ENCODE measurements around the gene CREB5.

DNA sequence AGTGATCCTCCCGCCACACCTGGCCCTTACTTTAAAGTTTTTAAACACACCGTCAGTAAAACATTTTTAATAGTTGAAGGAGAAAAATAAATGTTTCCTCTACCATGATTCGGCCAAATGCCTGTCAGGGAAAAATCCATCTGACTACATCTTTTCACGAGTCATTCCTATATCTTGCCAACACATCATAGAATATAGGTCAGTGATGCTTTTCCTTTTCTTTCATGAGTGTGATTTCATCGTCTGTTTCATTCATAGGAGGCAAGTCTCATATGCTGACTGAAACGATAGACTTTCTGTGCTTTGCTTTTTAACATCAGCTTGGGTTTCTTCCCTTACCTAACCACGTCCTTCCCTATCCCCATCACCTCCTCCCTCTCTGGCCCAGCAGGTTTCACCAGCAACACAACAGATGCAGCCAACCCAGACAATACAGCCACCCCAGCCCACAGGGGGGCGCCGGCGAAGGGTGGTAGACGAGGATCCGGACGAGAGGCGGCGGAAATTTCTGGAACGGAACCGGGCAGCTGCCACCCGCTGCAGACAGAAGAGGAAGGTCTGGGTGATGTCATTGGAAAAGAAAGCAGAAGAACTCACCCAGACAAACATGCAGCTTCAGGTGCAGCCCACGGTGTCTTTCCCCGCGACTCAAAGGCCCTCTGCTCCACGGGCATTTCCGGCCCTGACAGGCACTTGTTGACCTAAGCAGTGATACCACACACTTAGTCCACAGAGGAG, 396.6 kb downstream of the CREB5 start:
- TF ChIP-seq CTCF (IDR thresholded peaks at IDR 0.05 in 4 of 5, conservative IDR thresholded peaks at IDR 0.05 in 1 of 5) (no peak), POLR2A (IDR thresholded peaks at IDR 0.05) (no peak)

Data from gastrocnemius medialis (tissue), 4 donors.